Kidney capillary endothelial cell (primary cell): ENCODE results near the gene LRRC14B.
A peak's percentile ranks its signal among the peaks of the same experiment; 100 is the strongest.
"Not testable (repeated sequence)": the region's sequence is repeated elsewhere in the genome, so short reads cannot be mapped to it uniquely, and the experiment has no call there.

Experiments
- DNase-seq: peaks from one replicate; pipeline ENCODE4 v3.0.0-alpha.2; 2018; ENCODE audit warnings: low spot score

LRRC14B gene

GRCh38 chr5:208449-209114 lies 17.3 kb downstream of the LRRC14B start:
- DNase-seq, result no peak

DNA sequence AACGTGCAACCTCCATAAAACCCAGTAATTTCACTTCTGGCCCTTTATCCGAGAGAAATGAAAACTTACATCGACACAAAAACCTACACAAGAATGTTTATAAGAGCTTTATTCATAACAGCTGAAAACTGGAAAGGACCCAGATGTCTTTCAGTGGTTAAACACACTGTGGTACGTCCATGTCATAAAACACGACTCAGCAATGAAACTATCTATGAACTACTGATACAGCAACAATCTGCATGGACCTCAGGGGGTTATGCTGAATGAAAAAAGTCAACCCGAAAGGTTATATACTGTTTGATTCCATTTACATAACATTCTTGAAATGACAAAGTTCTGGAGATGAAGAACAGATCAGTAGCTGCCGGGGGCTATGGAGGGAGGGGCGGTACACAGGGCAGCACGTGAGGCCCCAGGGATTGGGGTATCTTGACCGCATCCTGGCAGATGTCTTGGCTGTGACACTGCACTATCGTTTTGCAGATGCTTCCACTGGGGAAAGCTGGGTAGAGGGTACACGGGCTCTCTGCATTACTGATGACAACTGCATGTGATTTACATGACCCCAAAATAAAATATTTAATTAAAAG lies 22.6 kb downstream of the LRRC14B start:
- no peak for DNase-seq

DNA sequence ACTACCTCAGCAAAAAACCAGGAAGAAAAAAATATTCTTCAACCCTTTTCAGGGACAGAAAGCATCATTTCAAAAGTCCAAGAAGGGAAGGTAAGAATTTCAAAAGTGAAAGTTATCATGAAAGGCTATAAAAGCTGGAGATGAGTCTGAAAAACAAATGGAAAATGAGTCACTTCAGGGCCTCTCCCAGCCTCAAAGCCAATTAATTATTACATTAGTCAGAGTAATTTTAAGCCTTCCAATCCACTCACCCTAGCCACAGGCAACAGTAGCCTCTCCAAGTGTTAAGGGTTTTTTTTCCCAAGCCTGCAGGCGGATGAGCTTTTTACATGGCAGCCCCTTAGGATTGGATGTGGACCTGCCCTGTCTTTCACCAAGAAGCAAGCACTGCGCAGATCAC lies 24.0 kb downstream of the LRRC14B start:
- DNase-seq, result not testable (repeated sequence)

GRCh38 chr5:216076-216475 lies 24.8 kb downstream of the LRRC14B start:
- DNase-seq, result not testable (repeated sequence)

DNA sequence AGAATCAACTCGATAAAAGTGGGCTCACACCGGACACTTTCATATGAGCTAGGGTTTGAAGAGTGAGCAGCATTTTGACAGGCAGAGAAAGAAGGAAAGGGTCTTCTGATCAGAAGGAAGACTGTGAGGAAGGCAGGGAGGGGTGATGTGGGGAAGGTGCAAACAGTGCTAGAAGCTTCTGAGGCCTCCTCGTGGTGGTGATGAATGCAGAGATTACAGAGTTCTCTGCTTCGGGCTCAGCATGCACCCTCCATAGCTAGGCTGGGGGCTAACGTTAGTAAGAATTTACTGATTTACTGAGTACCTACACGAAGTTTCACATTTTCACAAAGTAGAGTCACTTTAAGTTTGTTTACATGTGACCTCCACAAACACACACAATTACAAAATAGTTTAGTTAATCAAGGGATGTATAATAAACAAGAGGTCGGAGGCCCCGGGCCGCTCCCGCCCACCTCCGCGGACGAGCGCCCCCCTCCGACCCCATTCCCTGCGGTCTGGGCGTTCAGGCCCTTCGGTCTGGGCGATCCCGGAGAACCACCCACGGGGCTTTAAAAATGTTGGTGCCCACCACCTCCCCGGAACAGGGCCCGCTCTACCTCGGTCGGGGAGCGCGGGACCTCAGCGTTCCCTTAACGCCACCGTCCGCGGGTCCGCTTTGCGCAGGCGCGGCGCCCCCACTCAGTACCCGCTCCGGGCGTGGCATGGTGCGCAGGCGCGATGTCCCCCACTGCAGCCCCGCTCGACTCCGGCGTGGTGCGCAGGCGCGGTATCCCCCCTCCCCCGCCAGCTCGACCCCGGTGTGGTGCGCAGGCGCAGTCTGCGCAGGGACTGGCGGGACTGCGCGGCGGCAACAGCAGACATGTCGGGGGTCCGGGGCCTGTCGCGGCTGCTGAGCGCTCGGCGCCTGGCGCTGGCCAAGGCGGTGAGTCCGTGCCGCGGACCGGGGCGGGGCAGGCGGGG lies 26.5 kb downstream of the LRRC14B start, which contains the start of the genes CCDC127 and SDHA:
Gene CCDC127, minus strand, starts transcription at position 660 of the 963 bp plus-strand sequence. CDS start 1,304 bp downstream, outside the sequence.
Gene SDHA, plus strand, starts transcription at position 827 of the 963 bp plus-strand sequence. Its CDS starts 36 bp downstream, at position 863.
- peak; percentile 96 for DNase-seq

- no peak for DNase-seq
These were observed 27.4 kb downstream of the LRRC14B start for GRCh38 chr5:218457-219291.

DNA sequence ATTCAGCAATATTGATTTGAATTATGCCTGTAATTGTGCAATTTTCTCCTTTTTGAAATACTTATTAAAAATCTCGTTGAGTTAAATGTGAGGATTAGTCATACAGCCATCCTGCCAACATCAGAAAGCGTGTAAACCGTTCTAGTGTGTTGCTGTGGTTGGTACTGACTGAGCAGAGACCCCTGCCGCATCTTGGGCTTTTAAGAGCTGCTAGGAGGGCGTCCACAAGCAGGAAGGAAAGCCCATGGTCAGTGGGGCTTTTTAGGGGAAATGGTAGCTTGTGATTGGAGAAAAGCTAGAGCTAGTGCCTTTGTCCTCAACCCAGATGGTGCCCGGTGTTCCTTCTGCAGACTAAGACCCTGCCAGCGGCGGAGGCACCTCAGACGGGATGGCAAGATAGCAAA lies 28.2 kb downstream of the LRRC14B start:
- DNase-seq, result no peak

GRCh38 chr5:219991-220390 lies 28.7 kb downstream of the LRRC14B start:
- no peak for DNase-seq

DNA sequence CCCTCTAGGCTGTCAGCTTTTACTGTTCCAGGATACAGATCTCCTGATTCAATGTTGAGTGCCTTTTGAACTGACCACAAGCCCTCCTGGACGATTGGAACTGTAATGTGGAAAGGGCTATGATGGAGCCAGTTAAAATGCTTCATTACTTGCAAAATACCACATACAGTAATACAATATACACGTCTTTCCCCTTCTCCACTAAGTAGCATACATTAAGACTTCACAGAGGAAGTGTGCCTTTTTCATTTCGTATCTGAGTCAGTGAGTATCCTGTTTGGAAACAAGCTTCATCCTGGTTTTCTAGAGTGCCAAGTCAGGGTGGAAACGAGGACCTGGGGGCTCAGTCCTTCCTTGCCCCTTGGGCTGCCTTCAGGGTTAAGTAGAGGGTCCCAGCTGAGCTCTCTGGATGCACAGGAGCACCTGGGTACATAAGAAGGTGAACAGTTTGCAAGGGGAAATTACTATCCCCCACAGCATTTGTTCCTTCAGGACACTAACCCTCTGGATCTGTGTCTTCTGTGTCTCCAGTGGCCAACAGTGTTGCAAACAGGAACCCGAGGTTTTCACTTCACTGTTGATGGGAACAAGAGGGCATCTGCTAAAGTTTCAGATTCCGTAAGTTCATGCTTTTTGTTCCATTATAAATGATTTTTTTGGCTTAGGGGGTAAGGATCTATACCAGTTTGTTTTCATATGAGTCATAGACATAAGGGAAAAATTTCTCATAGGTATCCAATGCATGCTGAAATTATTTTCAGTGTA lies 31.8 kb downstream of the LRRC14B start:
- not testable (repeated sequence) for DNase-seq

- no peak for DNase-seq
These were observed 32.5 kb downstream of the LRRC14B start for GRCh38 chr5:223791-224190.

- DNase-seq, result no peak
These were observed 34.0 kb downstream of the LRRC14B start for GRCh38 chr5:225334-225733.

GRCh38 chr5:227375-227774 lies 36.1 kb downstream of the LRRC14B start:
- not testable (repeated sequence) for DNase-seq

GRCh38 chr5:228886-229285 lies 37.6 kb downstream of the LRRC14B start:
- no peak for DNase-seq

DNA sequence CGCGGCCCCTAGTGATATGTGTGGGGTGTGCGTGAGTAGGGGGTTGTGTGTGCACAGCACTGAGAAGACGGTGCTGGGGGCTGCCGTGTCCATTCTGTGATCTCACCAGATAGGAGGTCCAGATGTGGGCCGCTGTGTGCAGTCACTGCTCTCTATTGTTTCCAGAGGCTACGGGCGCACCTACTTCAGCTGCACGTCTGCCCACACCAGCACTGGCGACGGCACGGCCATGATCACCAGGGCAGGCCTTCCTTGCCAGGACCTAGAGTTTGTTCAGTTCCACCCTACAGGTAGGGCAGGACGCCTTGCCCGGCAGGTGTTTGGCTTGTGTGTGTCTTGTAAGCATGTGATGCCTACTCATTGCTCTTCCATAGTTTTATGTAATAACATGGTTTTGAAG lies 39.4 kb downstream of the LRRC14B start:
- no peak for DNase-seq

DNA sequence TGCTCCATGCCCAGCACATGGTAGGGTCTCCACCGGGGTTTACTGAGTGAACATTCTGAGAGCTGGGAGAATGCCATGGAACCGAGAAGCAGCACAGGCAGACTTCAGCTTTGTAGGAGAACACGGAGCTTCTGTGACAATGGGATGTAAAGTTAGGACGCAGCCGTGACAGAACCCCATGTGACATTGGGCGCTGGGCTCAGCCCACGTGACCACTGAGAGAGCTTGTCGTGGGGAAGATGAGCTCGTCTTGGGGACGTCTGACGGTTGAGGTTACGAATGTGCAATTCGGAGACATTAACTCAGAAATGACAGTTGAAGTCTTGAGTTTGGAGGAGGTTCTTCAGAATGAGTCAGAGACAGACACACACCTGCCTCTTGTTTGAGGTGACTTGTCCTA lies 40.4 kb downstream of the LRRC14B start:
- DNase-seq, result no peak

GRCh38 chr5:233426-233825 lies 42.1 kb downstream of the LRRC14B start:
- DNase-seq, result not testable (repeated sequence)

DNA sequence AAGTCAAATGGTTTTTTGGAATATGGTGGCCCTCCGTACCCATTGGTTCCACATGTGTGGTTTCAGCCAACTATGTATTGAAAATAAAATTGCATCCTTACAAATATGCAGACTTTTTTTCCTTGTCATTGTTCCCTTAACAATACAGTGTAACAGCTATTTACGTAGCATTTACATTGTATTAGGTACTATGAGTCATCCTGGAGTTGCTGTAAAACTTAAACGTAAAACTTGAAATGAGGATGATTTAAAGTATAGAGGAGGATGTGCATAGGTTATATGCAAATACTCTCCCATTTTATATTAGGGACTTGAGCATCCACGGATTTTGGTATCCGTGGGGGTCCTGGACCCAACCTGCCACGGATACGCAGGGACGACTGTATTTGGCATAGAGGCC lies 43.2 kb downstream of the LRRC14B start:
- DNase-seq, result no peak

DNA sequence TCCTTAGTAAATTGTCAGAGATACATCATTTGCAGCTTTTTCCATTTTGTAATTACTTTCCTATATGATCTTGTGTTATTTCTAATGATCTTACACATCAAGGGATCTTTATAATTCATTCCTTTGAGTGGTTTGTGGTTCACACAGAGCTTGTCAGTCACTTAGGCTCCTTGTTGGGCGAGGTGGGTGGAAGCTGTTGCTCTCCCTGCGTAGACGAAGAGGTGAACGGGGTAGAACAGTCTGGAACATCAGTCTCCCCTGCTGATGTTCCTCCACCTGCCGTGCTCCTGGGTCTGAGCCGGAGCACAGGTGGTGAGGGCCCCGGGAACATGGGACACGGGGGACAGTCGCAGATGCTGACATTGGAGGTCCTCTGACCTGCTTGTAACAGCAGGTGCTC lies 44.2 kb downstream of the LRRC14B start:
- not testable (repeated sequence) for DNase-seq

DNA sequence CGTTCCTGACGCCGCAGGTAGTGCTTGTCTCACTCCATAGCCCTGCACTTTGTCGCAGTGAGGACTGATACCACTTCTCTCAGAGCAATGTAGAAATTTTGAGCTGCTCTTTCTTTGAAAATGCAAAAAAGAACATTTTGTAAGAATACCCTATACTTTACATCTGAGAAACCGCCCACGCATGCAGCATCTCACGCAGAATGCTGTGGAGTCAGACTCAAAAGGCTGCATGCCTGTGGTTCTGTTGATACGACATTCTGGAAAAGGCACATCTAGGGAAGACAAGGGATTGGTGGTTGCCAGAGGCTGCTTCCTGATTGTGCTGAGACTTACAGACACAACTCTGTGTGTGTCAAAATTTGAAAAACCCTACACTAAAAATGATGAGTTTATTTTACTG lies 46.6 kb downstream of the LRRC14B start:
- not testable (repeated sequence) for DNase-seq

GRCh38 chr5:240550-240949 lies 49.3 kb downstream of the LRRC14B start:
- not testable (repeated sequence) for DNase-seq
